Tibial nerve (tissue), 4 donors: ENCODE results near the gene SOCS1. TPM values are rescaled to one million over a fixed set of nuclear protein-coding genes. Genes with fewer than 3 reads are reported as not detected.

ENCODE experiments used
- DNase-seq, 2 donors: peaks; one replicate each; pipeline ENCODE4 v3.0.0-alpha.2; 2019; ENCODE audit warnings: low spot score in 2 of 2
- H3K27ac ChIP-seq, 4 donors: fragments of 200-600 bp; sonication (generic) in 3 of 4; one replicate each; pipeline ENCODE4 v1.5.1; 2017 to 2019; ENCODE audit warnings: mild to moderate bottlenecking in 1 of 4
- H3K27me3 ChIP-seq, 2 donors: fragments of 200-600 bp; sonication (generic) in 1 of 2; one replicate each; pipeline versions ENCODE4 v1.5.1 to v1.6.0; 2017 to 2019
- H3K36me3 ChIP-seq, 3 donors: fragments of 200-600 bp; sonication (generic); one replicate each; pipeline ENCODE4 v1.5.1; 2018 to 2019
- H3K4me1 ChIP-seq, 4 donors: fragments of 200-600 bp; sonication (generic) in 3 of 4; one replicate each; pipeline ENCODE4 v1.5.1; 2017 to 2019
- H3K4me3 ChIP-seq, 4 donors: fragments of 200-600 bp; sonication (generic) in 3 of 4; one replicate each; pipeline ENCODE4 v1.5.1; 2017 to 2019; ENCODE audit warnings: mild to moderate bottlenecking in 1 of 4, moderate library complexity in 1 of 4
- H3K9me3 ChIP-seq, 4 donors: fragments of 200-600 bp; sonication (generic) in 3 of 4; one replicate each; pipeline ENCODE4 v1.5.1; 2017 to 2019
- EP300 ChIP-seq, 2 donors: sonication (generic); formaldehyde crosslinking; IDR thresholded peaks; one replicate each; pipeline ENCODE4 v1.6.1; 2017; ENCODE audit warnings: antibody characterized with exemption in 2 of 2, mild to moderate bottlenecking in 1 of 2
- POLR2A ChIP-seq, 2 donors: fragments of 450-650 bp; IDR thresholded peaks; one replicate each; pipeline ENCODE4 v1.6.1; 2017; ENCODE audit warnings: antibody characterized with exemption in 2 of 2, mild to moderate bottlenecking in 2 of 2, moderate library complexity in 2 of 2
- WGBS, 2 donors: methylation state at CpG; one replicate each; pipeline ENCODE4 v1.1.5; 2018; 5-methylcytosine and 5-hydroxymethylcytosine counted together
- total RNA-seq, 4 donors: library from RNA; depleted of rRNA; stranded (reverse); fragments of >200 nt; gene quantifications; one replicate each; pipeline ENCODE4 v1.1.0, GENCODE V29; 2016
- TF ChIP-seq, protein P1 (sequence below), 5 experiments: fragments of 200-600 bp in 3 of 5; fragments of 450-650 bp in 2 of 5; sonication (generic) in 3 of 5; IDR thresholded peaks; one replicate each; pipeline ENCODE4 v1.5.1; 2016 to 2019; ENCODE audit warnings: antibody characterized with exemption in 5 of 5, mild to moderate bottlenecking in 3 of 5, moderate library complexity in 2 of 5

Gene SOCS1
- total RNA-seq, 4 donors from 2014 or later: 7.4 to 29.6 (median 14.7) TPM

DNA sequence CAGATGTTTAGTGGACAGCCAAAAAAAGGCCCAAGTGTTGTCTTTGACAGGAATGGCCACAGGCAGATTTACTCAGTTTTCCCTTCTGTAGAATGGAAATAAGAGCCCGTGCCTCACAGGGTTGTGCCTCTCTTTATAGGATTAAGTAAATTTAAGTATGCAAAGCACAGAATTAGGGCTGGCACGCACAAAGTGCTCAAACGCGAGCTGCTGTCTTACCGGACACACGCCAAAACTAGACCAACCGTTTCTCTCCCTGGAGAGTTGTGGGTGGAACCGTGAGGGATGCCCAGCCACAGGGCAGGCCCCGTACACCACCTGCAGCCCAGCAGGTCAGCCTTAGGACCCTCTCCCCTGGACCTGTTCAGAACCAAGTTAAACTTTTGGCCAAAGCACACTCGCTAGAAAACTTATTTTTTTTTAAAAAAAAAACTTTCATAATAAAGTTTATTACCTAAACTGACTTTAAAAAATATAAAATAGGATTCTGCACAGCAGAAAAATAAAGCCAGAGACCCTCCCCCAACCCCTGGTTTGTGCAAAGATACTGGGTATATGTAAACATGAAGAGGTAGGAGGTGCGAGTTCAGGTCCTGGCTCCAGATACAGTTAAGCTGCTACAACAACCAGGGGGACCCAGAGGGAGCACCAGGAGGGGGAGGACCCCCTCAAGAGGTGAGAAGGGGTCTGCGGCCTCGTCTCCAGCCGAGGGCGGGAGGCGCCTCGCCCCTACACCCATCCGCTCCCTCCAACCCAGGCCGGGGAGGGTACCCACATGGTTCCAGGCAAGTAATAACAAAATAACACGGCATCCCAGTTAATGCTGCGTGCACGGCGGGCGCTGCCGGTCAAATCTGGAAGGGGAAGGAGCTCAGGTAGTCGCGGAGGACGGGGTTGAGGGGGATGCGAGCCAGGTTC is 1.8 kb downstream of the SOCS1 start:
- no peak for TF ChIP-seq EP300 (IDR thresholded peaks at IDR 0.05)
- TF ChIP-seq, protein P1, sequence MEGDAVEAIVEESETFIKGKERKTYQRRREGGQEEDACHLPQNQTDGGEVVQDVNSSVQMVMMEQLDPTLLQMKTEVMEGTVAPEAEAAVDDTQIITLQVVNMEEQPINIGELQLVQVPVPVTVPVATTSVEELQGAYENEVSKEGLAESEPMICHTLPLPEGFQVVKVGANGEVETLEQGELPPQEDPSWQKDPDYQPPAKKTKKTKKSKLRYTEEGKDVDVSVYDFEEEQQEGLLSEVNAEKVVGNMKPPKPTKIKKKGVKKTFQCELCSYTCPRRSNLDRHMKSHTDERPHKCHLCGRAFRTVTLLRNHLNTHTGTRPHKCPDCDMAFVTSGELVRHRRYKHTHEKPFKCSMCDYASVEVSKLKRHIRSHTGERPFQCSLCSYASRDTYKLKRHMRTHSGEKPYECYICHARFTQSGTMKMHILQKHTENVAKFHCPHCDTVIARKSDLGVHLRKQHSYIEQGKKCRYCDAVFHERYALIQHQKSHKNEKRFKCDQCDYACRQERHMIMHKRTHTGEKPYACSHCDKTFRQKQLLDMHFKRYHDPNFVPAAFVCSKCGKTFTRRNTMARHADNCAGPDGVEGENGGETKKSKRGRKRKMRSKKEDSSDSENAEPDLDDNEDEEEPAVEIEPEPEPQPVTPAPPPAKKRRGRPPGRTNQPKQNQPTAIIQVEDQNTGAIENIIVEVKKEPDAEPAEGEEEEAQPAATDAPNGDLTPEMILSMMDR (IDR thresholded peaks at IDR 0.05): no peak
- TF ChIP-seq POLR2A (IDR thresholded peaks at IDR 0.05): no peak
- Histone ChIP-seq H3K9me3 (no peaks in the 10 kb centered on the region), H3K36me3 (no peaks in the 10 kb centered on the region), H3K27ac (peak overlapping the region in 2 of 4 donors; percentile 96 to 97), H3K4me3 (peak overlapping the region; percentile 6 to 81 (median 70)), H3K4me1 (peaks cover 0 to 46% (median 17%) of the 10 kb centered on the region in 4 donors), H3K27me3 (no peaks in the 10 kb centered on the region)
- WGBS, 2 donors: 50 to 64% methylated on average over 28 of the region's 29 CpGs
- DNase-seq: no peak

DNA sequence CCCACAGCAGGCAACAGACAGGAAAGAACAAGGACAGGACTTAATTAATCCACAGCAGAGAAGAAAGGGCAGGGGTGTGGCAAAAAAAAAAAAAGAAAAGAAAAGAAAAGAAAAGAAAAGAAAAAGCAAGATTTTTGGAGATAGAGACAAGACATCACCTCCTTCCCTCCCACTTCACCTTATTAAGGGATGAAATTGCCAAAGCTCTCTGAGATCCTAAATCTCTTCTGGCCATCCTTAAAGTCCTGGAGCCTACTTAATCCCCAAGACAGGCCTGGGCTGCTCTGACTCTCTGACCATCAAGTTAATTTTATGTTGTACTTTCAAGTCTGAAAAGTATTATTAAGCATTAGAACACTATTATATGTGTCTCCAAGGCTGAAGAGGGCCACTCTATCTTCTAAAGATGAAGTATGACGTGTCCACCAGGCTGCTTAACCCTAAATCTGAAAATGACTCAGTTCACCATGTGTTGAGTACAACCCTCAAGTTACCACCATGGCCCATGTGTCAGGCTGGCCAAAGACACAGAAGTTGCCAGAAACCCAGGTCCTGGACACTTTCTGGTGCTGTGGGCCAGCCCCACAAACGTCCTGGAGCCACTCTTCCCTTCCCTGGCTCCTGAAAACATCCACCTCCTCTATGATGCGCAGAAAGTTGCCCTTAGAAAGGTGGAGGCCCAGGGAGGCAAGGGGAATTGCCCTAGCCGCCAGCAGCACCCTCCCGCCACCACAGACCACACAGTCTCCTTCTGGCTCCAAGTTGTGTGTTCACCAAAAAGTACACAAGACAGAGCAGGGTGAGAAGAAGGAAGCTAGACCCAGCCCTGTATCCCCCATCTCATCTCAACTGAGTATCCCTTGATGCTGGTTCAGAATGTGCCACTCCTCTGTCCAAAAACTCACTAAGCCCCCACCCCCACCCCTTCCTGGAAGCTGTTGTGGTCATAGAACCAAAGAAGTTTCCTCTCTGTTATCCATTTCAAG is 2.7 kb downstream of the SOCS1 start:
- no peak for DNase-seq
- peak overlapping the region in 1 of 4 donors; percentile 33 for H3K27ac ChIP-seq
- WGBS, 2 donors: 85% methylated on average over 5 of the region's 5 CpGs

DNA sequence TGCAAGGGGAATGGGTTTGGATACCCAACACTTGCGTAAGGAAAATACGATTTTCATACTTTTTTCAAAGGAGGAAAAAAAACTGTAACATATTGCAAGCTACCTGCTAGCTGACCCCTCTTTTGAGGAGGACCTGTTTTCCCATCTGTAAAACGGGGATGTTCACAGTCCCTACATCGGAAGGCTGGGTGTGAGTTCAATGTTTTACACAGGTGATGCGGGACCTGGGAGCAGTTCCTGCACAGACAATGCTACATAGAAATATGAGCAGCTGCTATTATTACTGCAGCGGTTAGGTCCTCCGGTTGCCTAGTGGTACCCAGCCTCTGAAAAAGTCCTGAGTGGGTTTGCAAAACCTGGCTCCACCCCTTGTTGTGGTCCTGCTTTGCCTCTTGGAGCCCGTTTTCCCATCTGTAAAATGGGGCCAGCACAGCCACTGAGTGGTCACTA is 3.5 kb downstream of the SOCS1 start:
- Histone ChIP-seq H3K27ac (no peak overlapping the region), H3K4me3 (no peak overlapping the region), H3K27me3 (no peaks in the 10 kb centered on the region), H3K4me1 (peaks cover 0 to 32% (median 9%) of the 10 kb centered on the region in 4 donors), H3K9me3 (no peaks in the 10 kb centered on the region), H3K36me3 (no peaks in the 10 kb centered on the region)
- WGBS, 2 donors: 89 to 92% methylated on average over 8 of the region's 8 CpGs
- TF ChIP-seq POLR2A (IDR thresholded peaks at IDR 0.05): no peak
- TF ChIP-seq, protein P1 (IDR thresholded peaks at IDR 0.05): no peak
- no peak for TF ChIP-seq EP300 (IDR thresholded peaks at IDR 0.05)
- no peak for DNase-seq

More for the DNA sequence above, 2.7 kb downstream of the SOCS1 start:
- Histone ChIP-seq H3K4me1 (peaks cover 0 to 36% (median 9%) of the 10 kb centered on the region in 4 donors), H3K4me3 (peak overlapping the region in 2 of 4 donors; percentile 80 to 81), H3K27me3 (no peaks in the 10 kb centered on the region), H3K36me3 (no peaks in the 10 kb centered on the region), H3K9me3 (no peaks in the 10 kb centered on the region)
- TF ChIP-seq EP300 (IDR thresholded peaks at IDR 0.05) (no peak), POLR2A (IDR thresholded peaks at IDR 0.05) (no peak)
- TF ChIP-seq, protein P1 (IDR thresholded peaks at IDR 0.05): no peak

DNA sequence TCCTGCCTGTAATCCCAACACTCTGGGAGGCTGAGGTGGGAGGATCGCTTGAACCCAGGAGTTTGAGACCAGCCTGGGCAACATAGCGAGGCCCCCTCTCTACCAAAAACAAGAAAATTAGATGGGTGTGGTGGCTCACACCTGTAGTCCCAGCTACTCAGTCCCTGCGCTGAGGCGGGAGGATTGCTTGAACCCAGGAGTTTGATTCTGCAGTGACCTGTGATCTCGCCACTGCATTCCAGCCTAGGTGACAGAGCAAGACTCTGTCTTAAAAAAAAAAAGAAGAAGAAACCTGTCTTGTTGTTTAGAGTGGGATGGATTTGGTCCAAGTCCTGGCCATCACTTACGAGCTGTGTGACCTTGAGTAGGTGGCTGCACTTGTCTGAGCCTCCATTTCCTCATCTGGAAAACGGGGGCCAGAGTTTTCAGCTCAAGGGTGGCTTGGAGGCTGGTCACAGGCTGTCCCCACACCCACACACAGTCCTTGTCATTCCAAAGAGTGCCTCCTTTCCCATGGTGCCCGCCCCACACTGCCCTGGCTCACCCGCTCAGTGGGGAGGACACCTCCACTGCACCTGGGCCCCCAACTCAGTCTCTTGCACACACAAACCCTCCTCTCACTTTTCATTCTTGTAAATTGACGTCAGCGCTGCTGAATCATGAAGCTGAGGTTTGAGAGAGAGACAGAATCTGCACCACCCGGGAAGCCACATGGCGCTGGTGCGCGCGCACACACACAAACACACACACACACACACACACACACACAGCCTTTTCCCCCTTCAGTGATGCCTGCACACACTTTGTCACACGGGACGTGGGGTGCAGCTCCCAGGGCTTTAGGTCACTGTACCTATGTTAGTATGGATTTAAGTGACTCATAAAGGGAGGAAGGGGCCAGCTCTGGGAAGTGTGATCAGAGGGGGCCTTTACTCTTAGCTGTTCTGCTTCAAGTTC is 4.2 kb downstream of the SOCS1 start:
- Histone ChIP-seq H3K27ac (no peak overlapping the region), H3K9me3 (no peaks in the 10 kb centered on the region), H3K27me3 (no peaks in the 10 kb centered on the region), H3K36me3 (no peaks in the 10 kb centered on the region), H3K4me1 (peaks cover 0 to 25% (median 3%) of the 10 kb centered on the region in 4 donors), H3K4me3 (no peak overlapping the region)
- no peak for TF ChIP-seq POLR2A (IDR thresholded peaks at IDR 0.05)
- WGBS, 2 donors: 75 to 76% methylated on average over 18 of the region's 18 CpGs
- no peak for DNase-seq
